Panc1 (cell line): ENCODE measurements around the gene NLN.

Experiments
- POLR2AphosphoS5 ChIP-seq: IDR thresholded peaks from 2 replicates; pipeline ENCODE4 v1.6.1; 2012; ENCODE audit warnings: mild to moderate bottlenecking, low read depth, low read length, moderate library complexity
- SIN3A ChIP-seq: IDR thresholded peaks from 2 replicates; pipeline ENCODE4 v1.6.1; 2012; ENCODE audit warnings: low read depth, mild to moderate bottlenecking, low read length, moderate library complexity, borderline replicate concordance; ENCODE audit not compliant: insufficient read depth
- TF ChIP-seq, protein P1 (sequence below): fragments of 450-650 bp; IDR thresholded peaks from 2 replicates; pipeline ENCODE4 v1.5.1; 2017; ENCODE audit warnings: mild to moderate bottlenecking

DNA sequence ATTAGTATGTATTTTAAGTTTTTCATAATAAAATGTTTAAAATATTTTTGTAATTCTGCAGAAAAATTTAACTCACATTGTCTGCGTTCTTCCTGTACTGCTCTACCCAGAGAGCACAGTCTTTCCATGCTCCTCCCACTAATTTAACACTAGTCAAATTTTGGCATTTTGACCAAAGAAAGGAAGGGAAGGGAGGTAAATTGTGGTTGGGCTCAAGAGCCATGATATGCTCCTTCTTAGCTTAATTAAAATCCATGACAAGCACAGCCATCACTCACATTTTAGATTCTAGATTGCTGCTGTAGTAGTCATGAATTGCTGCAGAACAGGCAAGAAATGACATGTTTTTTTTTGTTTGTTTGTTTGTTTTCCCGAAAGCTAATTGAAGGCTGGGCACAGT lies 98.4 kb downstream of the NLN start:
- TF ChIP-seq, protein P1, sequence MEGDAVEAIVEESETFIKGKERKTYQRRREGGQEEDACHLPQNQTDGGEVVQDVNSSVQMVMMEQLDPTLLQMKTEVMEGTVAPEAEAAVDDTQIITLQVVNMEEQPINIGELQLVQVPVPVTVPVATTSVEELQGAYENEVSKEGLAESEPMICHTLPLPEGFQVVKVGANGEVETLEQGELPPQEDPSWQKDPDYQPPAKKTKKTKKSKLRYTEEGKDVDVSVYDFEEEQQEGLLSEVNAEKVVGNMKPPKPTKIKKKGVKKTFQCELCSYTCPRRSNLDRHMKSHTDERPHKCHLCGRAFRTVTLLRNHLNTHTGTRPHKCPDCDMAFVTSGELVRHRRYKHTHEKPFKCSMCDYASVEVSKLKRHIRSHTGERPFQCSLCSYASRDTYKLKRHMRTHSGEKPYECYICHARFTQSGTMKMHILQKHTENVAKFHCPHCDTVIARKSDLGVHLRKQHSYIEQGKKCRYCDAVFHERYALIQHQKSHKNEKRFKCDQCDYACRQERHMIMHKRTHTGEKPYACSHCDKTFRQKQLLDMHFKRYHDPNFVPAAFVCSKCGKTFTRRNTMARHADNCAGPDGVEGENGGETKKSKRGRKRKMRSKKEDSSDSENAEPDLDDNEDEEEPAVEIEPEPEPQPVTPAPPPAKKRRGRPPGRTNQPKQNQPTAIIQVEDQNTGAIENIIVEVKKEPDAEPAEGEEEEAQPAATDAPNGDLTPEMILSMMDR: no peak
- TF ChIP-seq SIN3A: no peak
- TF ChIP-seq POLR2AphosphoS5: no peak
